22Rv1 (cell line): Measurements from ENCODE around the gene ACTL7B.

Experiments
- ZFX ChIP-seq: fragments of 450-650 bp; IDR thresholded peaks from 2 replicates; pipeline ENCODE4 v1.6.1; 2017; ENCODE audit warnings: antibody characterized with exemption, borderline replicate concordance
- TF ChIP-seq, protein P1 (sequence below): fragments of 450-650 bp; IDR thresholded peaks from 2 replicates; pipeline ENCODE4 v1.5.1; 2017; ENCODE audit warnings: mild to moderate bottlenecking

DNA sequence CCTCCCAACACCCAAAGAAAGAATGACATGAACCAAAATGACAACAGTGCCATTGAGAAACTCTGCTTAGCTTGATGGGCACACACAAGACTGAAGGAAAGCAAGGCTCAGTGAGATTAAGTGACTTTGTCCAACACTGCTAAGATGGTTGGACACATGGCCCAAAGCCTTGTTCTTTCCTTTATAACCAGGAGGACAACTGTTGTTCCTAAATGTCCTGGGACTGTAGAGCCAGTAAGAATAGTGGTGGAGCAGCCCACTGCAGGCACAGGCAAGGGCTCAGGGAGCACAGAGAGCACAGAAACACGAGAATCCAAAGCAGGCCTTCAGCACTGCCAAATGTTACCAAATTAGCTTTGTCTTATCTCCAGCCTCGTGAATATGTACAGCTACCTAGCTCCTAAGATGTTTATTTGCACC, 10.2 kb upstream of the ACTL7B start:
- TF ChIP-seq, protein P1, sequence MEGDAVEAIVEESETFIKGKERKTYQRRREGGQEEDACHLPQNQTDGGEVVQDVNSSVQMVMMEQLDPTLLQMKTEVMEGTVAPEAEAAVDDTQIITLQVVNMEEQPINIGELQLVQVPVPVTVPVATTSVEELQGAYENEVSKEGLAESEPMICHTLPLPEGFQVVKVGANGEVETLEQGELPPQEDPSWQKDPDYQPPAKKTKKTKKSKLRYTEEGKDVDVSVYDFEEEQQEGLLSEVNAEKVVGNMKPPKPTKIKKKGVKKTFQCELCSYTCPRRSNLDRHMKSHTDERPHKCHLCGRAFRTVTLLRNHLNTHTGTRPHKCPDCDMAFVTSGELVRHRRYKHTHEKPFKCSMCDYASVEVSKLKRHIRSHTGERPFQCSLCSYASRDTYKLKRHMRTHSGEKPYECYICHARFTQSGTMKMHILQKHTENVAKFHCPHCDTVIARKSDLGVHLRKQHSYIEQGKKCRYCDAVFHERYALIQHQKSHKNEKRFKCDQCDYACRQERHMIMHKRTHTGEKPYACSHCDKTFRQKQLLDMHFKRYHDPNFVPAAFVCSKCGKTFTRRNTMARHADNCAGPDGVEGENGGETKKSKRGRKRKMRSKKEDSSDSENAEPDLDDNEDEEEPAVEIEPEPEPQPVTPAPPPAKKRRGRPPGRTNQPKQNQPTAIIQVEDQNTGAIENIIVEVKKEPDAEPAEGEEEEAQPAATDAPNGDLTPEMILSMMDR: no peak
- TF ChIP-seq ZFX: no peak
